Stimulated activated CD8-positive, alpha-beta memory T cell treated with anti-CD3 and anti-CD28 coated beads, Interleukin-12 subunit alpha, Interleukin-12 subunit beta, amount 100 ng/mL, for 4 hours (primary cell): ENCODE measurements around the gene LYZL4.

Experiments used
- DNase-seq: peaks from one replicate; pipeline ENCODE4 v3.0.0-alpha.2; 2020; ENCODE audit warnings: low read depth

The LYZL4 gene, protein sequence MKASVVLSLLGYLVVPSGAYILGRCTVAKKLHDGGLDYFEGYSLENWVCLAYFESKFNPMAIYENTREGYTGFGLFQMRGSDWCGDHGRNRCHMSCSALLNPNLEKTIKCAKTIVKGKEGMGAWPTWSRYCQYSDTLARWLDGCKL

GRCh38 chr3:42410370-42411131 is at the start of gene LYZL4:
Gene LYZL4 (minus strand): TSS chr3:42410610. CDS start chr3:42407251, 3,359 bp downstream.
- DNase-seq: no peak

GRCh38 chr3:42459151-42459550 is 48.7 kb upstream of the LYZL4 start:
- no peak for DNase-seq

DNA sequence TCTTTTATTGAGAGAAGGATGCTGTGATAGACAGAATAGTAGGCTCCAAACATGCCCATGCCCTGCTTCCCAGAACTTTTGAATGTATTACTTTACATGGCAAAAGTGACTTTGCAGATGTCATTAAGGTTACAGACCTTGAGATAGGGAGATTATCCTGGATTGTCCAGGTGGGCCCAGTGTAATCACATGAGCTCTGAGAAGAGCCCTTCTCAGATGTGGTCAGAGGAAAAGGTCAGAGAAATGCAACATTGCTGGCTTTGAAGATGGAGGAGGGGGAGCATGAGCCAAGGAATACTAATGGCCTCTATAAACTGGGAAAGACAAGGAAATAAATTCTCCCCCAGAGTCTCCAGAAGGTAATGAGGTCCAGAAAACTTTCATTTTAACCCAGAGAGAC is 45.8 kb upstream of the LYZL4 start:
- DNase-seq: no peak

GRCh38 chr3:42451546-42452230 is 41.3 kb upstream of the LYZL4 start:
- DNase-seq: no peak

- no peak for DNase-seq
These were observed 40.7 kb upstream of the LYZL4 start for GRCh38 chr3:42451116-42451515.

DNA sequence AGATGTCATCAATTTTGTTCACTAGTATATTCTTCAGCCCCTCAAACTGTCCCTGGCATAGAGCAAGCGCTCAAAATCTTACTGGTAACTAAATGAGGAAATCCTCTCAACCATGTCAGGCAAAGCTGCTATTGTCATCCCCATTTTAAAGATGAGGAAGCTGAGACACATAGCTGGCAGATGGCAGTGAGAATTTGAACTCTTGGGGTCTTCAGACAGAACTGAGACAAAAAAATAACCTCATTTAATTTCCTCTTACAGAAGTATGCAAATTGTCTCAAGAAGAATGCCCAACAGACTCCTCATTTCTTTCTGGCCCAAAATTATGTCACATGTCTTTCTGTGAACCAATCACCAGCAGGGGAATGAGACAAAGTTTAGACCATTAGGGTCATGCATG is 40.2 kb upstream of the LYZL4 start:
- no peak for DNase-seq

DNA sequence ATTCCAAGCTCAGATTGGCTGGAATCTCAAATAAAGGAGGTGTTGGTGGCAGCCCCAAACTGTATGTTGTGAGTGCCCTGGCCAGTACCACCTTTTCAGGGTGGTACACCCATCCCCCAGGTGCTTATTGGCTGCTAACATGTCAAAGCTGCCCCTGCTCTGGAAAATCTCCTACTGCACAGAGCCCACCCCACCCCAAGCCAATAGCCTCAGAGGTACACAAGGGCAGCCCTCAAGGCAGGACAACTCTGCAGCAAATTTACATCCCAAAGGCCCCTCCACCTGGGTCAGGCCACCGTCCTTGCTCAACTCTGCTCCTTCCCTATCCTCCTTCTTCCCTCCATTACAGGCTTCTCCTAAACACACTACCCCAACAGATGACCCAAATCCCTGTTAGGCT is 37.1 kb upstream of the LYZL4 start:
- no peak for DNase-seq

- no peak for DNase-seq
These were observed 36.0 kb upstream of the LYZL4 start for GRCh38 chr3:42446111-42447050.

- peak; percentile 51 for DNase-seq
These were observed 33.5 kb upstream of the LYZL4 start for GRCh38 chr3:42443819-42444436.

DNA sequence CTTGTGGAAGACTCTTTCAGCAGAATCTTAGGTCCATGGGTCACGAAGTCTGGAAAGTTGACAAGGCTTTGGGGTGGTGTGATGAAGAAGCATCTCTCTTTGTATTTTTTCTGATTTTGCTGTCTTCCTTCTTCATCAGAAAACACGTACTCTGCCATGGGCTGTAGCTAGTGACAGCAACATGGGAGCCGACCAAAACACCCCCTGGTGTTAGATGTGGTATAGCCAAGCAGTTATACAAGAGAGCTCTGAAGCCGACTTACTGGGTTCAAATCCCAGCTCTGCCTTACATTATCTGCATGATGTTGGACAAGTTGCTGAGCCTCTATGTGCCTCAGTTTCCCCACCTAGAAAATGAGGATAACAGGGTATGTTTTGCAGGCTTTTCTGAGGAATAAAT is 32.9 kb upstream of the LYZL4 start:
- no peak for DNase-seq

- no peak for DNase-seq
These were observed 32.2 kb upstream of the LYZL4 start for GRCh38 chr3:42442640-42443039.

DNA sequence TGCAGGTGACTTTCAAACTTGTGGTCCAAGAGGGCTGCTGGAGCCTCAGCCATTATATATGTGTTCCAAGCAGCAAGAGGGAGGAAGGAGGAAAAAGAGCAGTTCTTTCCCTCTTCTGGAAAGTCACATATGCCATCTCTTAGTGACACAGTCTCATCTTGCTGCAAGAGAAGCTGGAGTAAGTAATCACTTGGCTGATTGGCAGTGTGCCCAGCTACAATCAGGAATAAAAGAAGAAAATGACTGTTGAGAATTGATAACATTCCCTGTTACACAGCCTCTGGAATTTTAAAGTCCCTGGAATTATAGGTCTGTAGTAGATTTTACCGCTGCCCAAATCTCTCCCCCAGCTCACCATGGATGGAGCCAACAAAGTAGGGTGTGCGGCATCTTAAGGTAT is 31.4 kb upstream of the LYZL4 start:
- DNase-seq: no peak

DNA sequence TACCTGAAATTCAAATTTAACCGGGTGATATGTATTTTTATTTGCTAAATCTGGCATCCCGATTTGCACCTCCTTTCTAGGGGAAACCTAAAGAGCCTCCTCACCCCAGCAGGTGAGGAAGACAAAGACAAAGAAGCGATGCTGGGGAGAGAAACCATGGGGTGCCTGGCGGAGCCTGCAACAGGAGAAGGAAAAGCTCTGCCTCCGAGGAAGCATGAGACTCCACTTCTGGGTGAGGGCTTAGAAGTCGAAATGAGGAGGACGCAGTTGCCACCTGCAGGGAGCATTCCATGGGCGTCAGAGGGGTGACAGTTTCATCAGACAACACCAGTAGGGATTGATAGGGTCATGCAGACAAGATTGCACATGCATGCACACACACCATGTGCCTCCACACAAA is 30.5 kb upstream of the LYZL4 start:
- no peak for DNase-seq

DNA sequence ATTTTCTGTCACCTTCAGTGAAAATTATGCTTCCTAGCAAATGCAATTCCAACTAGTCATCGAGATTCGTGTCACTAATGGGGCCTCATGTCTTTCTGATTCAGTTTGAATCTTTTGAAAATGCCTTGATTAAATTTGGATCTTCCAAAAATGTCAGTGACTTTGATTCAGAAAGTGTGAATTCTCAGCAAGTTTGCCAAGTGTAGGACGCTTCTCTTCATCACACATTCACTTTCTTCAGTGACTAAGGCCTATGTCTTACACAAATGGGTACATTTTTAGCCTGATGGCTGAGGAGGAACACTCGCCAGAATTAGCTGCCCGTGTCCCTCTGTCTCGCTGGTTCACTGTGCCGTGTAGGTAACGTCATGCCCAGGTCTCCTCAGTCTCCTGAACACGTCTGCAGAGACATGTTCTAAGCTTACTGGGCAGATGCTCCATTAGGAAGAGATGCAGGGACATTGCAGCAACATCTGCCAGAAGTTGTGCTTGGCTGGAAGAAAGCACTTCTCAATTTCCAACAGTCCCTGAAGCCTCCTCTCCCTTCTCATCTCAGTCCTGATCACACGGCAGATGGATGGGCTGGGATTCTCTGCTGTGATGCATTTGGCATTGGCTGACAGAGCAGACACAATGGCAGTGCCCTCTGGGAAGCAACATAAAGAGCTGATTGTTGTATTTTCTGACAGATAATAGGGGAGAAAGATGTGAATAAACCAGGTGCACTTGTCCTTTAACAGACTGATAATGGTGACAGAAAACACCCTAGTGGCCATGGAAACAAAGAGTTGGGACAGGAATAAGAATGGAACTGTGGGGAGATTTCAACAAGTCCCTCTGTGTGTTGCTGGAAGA is 29.1 kb upstream of the LYZL4 start:
- no peak for DNase-seq

GRCh38 chr3:42438758-42439157 is 28.3 kb upstream of the LYZL4 start:
- DNase-seq: no peak

DNA sequence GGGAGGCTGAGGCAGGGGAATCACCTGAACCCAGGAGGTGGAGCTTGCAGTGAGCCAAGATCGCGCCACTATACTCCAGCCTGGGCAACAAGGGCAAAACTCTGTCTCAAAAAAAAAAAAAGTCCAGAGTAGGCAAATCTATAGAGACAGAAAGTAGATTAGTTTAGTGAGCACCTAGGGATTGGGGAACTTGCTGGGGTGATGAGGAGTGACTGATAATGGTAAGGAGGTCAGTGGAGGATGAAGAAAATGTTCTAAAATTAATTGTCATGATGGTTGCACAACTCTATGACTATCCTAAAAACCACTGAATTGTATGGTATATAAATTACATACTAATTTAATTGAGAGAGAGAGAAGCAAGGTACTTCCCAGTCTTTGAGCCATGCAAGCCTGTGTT is 27.8 kb upstream of the LYZL4 start:
- no peak for DNase-seq

- DNase-seq: no peak
These were observed 24.5 kb upstream of the LYZL4 start for GRCh38 chr3:42434777-42435380.

DNA sequence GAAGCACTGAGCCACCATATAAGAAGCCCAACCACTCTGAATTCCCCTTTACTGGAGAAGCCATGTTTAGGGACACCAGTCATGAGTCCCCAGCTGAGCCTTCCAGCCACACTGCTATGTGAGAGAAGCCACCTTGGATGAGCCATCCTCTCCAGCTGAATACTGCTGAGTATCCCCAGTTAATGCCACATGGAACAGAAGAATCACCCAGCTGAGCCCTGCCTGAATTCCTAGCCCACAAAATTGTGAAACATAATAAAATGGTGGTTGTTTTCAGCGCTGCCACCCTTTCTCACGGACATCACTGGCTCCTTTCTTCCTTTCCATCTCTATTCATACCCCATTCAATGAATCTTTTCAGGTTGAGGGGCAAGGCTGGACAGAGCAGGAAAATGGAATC is 22.1 kb upstream of the LYZL4 start:
- DNase-seq: no peak

DNA sequence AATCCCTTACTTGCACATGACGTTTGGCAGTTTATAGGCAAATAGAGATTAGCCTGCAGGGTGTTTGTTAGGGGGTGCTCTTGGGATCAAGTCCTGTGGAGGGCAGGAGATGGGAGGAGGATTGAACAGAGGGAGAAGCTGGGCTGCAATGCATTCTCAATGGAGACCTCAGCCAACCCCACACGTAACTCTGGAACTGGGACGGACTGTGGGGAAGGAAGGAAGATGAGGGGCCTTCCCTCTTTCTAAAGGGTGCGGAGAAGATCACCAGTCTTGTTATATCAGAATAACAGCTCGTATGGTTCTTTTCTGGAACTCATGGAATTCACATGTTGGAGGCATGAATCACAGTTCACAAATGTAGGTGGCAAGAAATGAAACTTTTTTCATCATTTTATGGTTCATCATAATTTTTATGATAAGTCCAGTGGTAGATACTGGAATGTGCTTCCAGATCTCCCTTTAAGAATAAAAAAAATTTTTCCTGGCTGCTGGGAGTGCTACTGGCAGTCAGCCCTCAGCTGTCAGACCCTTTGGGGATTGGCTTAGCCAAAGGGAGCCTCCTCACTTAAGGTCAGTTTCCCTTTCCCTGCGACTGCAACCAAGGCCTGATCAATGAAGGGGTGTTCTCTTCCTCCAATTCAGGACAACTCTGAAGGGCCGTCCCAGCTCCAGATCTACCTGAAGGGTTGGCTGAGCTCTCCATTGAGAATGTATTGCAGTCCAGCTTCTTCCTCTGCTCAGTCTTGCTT is 20.5 kb upstream of the LYZL4 start:
- no peak for DNase-seq

DNA sequence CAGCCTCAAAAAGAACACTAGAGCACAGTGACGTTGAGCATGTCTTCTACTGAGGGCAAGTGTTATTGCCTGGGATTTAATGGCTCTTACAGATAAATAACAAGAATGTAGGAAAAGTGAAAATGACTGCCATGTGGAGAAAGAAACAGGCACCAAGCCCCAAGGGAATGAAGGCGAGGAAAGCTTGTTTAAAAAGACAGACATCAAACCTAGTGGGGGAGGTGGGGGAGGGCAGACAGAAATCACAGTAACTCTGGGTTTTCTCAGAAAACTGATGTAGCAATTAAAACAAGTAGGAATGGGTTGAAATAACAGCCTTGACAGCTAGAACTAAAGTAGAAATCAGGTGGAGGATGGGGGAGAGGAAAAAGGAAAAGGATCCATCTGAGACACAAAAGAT is 18.4 kb upstream of the LYZL4 start:
- DNase-seq: no peak
